CD4-positive, alpha-beta T cell (primary cell): ENCODE data around the gene AVP. TPM values are rescaled to one million over a fixed set of nuclear protein-coding genes. Genes with fewer than 3 reads are reported as not detected.

ENCODE experiments used
- ATAC-seq: fragments of 200-7000 bp; cut with Tn5 transposase; one replicate; pipeline ENCODE4 v1.10.0; 2022; ENCODE audit warnings: mild to moderate bottlenecking; ENCODE audit not compliant: poor library complexity
- CTCF ChIA-PET: fragments of 350-600 bp; sonication (Branson Sonifier 250); formaldehyde crosslinking; loops from one replicate; lab custom pipeline; 2021; ENCODE audit warnings: antibody characterized with exemption, inconsistent platforms; lab: Charles Lee
- POLR2A ChIA-PET: fragments of 350-600 bp; sonication (Branson Sonifier 250); formaldehyde crosslinking; loops from one replicate; lab custom pipeline; 2021; ENCODE audit warnings: antibody characterized with exemption, inconsistent platforms; lab: Charles Lee
- DNase-seq, 14 experiments: peaks; one replicate each; pipeline ENCODE4 v3.0.0-alpha.2; 2013 to 2020; ENCODE audit warnings: mixed read lengths in 2 of 14
- H3K27ac ChIP-seq, 2 donors: one replicate each; pipeline versions ENCODE4 v1.5.1 to v1.7.0; 2013; ENCODE audit warnings: low read length in 2 of 2, low read depth in 1 of 2, mild to moderate bottlenecking in 1 of 2
- H3K27me3 ChIP-seq, 2 experiments: 1 replicate in 1 of 2; 2 replicates in 1 of 2; pipeline versions ENCODE4 v1.6.1 to v1.7.0; 2013; ENCODE audit warnings: low read length in 2 of 2, control low read depth in 1 of 2, mild to moderate bottlenecking in 1 of 2, moderate library complexity in 1 of 2; ENCODE audit not compliant: insufficient read depth in 2 of 2, control insufficient read depth in 1 of 2
- H3K36me3 ChIP-seq: one replicate; pipeline ENCODE4 v1.6.1; 2013; ENCODE audit warnings: low read length, control low read depth; ENCODE audit not compliant: insufficient read depth
- H3K4me1 ChIP-seq: one replicate; pipeline ENCODE4 v1.6.1; 2013; ENCODE audit warnings: low read length, control low read depth; ENCODE audit not compliant: insufficient read depth
- H3K4me3 ChIP-seq: one replicate; pipeline ENCODE4 v1.5.1; 2013; ENCODE audit warnings: mild to moderate bottlenecking, low read length, moderate library complexity
- H3K9me3 ChIP-seq, 2 experiments: 1 replicate in 1 of 2; 2 replicates in 1 of 2; pipeline versions ENCODE4 v1.6.1 to v1.7.0; 2013; ENCODE audit warnings: low read length in 2 of 2, mild to moderate bottlenecking in 2 of 2, control low read depth in 1 of 2, moderate library complexity in 1 of 2; ENCODE audit not compliant: control insufficient read depth in 1 of 2, insufficient read depth in 1 of 2
- H3K27ac Mint-ChIP-seq: one replicate; pipeline ENCODE4 v1.8.0; 2020; ENCODE audit warnings: mixed read lengths
- H3K27me3 Mint-ChIP-seq: one replicate; pipeline ENCODE4 v1.8.0; 2021; ENCODE audit warnings: mixed read lengths
- H3K36me3 Mint-ChIP-seq: one replicate; pipeline ENCODE4 v1.8.0; 2021; ENCODE audit warnings: low read depth, mixed read lengths
- H3K4me1 Mint-ChIP-seq: one replicate; pipeline ENCODE4 v1.8.0; 2021; ENCODE audit warnings: low read depth, mixed read lengths
- H3K4me3 Mint-ChIP-seq: one replicate; pipeline ENCODE4 v1.8.0; 2020; ENCODE audit warnings: mild to moderate bottlenecking, mixed read lengths
- H3K9me3 Mint-ChIP-seq: one replicate; pipeline ENCODE4 v1.8.0; 2020; ENCODE audit warnings: mixed read lengths
- CTCF ChIP-seq: fragments of 200-600 bp; IDR thresholded peaks from one replicate; pipeline ENCODE4 v1.8.0; 2022; ENCODE audit warnings: antibody characterized with exemption, mild to moderate bottlenecking
- intact Hi-C, 2 experiments: fragments of 100-400 bp; cut with DNase I in 1 of 2; cut with micrococcal nuclease in 1 of 2; formaldehyde crosslinking; loops; one replicate each; pipeline versions ENCODE4 v1.15.1 to v1.9.0; 2023 to 2025; cut with DNase I, micrococcal nuclease
- total RNA-seq, 174 experiments: library from RNA in 2 of 174; stranded (reverse) in 2 of 174; gene quantifications; one replicate each; pipeline ENCODE4 v1.2.3 and lab custom pipeline; 2021 to 2026

AVP gene
- total RNA-seq, 2 experiments from 2014 or later: 0.47 to 0.56 TPM

GRCh38 chr20:3109350-3110302 is 25.1 kb upstream of the AVP start:
- Mint-ChIP-seq H3K27ac (no peak overlapping the region), H3K4me1 (no peaks in the 10 kb centered on the region), H3K36me3 (peaks cover 38% of the 10 kb centered on the region), H3K9me3 (no peaks in the 10 kb centered on the region), H3K4me3 (no peak overlapping the region), H3K27me3 (no peaks in the 10 kb centered on the region)
- no peak for DNase-seq
- TF ChIP-seq CTCF: no peak
- Histone ChIP-seq H3K4me3 (no peak overlapping the region), H3K4me1 (no peaks in the 10 kb centered on the region), H3K9me3 (no peaks in the 10 kb centered on the region), H3K27me3 (no peaks in the 10 kb centered on the region), H3K27ac (no peak overlapping the region), H3K36me3 (peaks cover 40% of the 10 kb centered on the region)
- intact Hi-C loops: no loop called here
- POLR2A ChIA-PET: no interaction called here
- ATAC-seq: no peak
- CTCF ChIA-PET: interaction anchor here (1.6 kb wide), 1 partner anchor 56 kb away, joined by 6 read pairs; no protein-coding TSS in a partner anchor

- Histone ChIP-seq H3K27ac (no peak overlapping the region), H3K36me3 (peaks cover 32% of the 10 kb centered on the region), H3K9me3 (no peaks in the 10 kb centered on the region), H3K27me3 (no peaks in the 10 kb centered on the region), H3K4me3 (no peak overlapping the region), H3K4me1 (peaks cover 5% of the 10 kb centered on the region)
- Mint-ChIP-seq H3K4me1 (peaks cover 14% of the 10 kb centered on the region), H3K36me3 (peaks cover 22% of the 10 kb centered on the region), H3K4me3 (no peak overlapping the region), H3K27ac (no peak overlapping the region), H3K27me3 (no peaks in the 10 kb centered on the region), H3K9me3 (no peaks in the 10 kb centered on the region)
- CTCF ChIA-PET: no interaction called here
- no peak for TF ChIP-seq CTCF
- POLR2A ChIA-PET: no interaction called here
- DNase-seq (no peak), ATAC-seq (no peak)
- intact Hi-C loops: no loop called here
These were observed 23.0 kb upstream of the AVP start for GRCh38 chr20:3107464-3108025.

- H3K27ac Mint-ChIP-seq: peak overlapping the region; percentile 20
- TF ChIP-seq CTCF: no peak
- Histone ChIP-seq H3K36me3 (peaks cover 32% of the 10 kb centered on the region), H3K27ac (no peak overlapping the region), H3K9me3 (no peaks in the 10 kb centered on the region), H3K27me3 (no peaks in the 10 kb centered on the region), H3K4me1 (peaks cover 12% of the 10 kb centered on the region), H3K4me3 (no peak overlapping the region)
- DNase-seq (no peak), ATAC-seq (no peak)
- H3K4me1 Mint-ChIP-seq: peaks cover 21% of the 10 kb centered on the region
- intact Hi-C loops: no loop called here
- POLR2A ChIA-PET: no interaction called here
- no peaks in the 10 kb centered on the region for H3K9me3 Mint-ChIP-seq
- CTCF ChIA-PET: no interaction called here
- H3K27me3 Mint-ChIP-seq: no peaks in the 10 kb centered on the region
- no peak overlapping the region for H3K4me3 Mint-ChIP-seq
- H3K36me3 Mint-ChIP-seq: peaks cover 17% of the 10 kb centered on the region
These were observed 22.3 kb upstream of the AVP start for GRCh38 chr20:3106658-3107463.
